Measurements from ENCODE around the gene ROR2.

GRCh38 chr9:91533382-91533781, 416.6 kb downstream of the ROR2 start:
- no peak for TF ChIP-seq CTCF (IDR thresholded peaks at IDR 0.05; ENCODE audit: insufficient read depth, low read length, poor library complexity, severe bottlenecking)
- TF ChIP-seq EZH2phosphoT487 (conservative IDR thresholded peaks at IDR 0.05; ENCODE audit: low read length), result no peak
